AG08395 (cell line): ENCODE data around the gene IGFBP7.

Experiments
- DNase-seq: peaks from one replicate; pipeline ENCODE4 v3.0.0; 2012; ENCODE audit warnings: mixed read lengths, low spot score

IGFBP7 gene

DNA sequence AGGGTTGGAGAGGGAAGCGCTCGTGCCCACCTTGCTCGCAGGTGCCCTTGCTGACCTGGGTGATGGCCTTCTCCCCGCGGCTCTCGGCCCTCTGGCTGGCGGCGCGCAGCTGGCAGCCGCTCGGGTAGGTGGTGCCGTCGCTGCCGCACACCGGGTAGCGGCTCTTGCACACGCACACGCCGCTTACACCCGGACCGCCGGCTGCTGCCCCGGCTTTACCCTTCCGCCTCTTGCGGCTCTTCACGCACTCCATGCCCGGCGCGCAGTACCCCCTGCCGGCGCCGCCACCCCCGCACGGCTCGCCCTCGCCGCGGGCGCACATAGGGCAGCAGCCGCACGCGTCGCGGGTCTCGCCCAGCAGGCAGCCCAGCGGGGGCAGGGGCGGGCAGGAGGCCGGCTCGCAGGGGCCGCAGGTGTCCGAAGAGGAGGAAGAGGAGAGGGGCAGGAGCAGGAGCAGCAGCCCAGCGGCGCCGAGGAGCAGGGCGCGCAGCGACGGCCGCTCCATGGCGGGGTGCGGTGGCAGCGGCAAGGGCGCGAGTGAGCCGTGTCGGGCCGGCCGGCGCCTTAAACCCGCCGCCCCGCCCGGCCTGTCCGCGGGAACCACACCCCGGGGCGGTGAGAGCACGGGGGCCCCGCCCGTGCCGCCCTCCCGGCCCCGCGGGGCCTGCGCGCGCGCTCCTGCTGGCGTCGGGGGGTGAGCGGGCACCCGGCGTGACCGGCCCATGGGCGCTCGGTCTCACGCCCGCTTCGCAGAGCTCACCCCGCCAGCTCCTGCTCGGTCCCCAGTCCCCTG is at the start of gene IGFBP7:
Gene IGFBP7, minus strand, starts transcription at position 539 of the 793 bp plus-strand sequence. Its CDS starts 34 bp downstream, at position 505.
- DNase-seq, result peak; percentile 90

GRCh38 chr4:57159866-57160265 is 49.7 kb upstream of the IGFBP7 start:
- DNase-seq, result no peak

DNA sequence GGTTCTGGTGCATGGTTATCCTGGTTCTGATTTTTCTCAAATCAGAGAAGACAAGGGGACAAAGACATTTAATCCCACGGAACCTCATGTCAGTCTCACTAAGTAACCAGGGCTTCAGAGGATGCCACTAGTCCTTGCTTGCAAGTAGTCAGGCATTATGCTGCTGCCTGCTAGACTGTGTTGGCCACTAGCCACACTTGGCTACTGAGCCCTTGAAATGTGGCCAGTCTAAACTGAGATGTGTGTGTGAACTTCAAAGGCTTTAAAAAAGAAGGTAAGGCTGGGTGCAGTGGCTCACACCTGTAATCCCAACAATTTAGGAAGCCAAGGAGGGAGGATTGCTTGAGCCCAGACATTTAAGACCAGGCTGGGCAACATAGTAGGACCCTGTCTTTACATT is 48.6 kb upstream of the IGFBP7 start:
- no peak for DNase-seq

- DNase-seq, result no peak
Measured at GRCh38 chr4:57158221-57158620, 48.0 kb upstream of the IGFBP7 start.

DNA sequence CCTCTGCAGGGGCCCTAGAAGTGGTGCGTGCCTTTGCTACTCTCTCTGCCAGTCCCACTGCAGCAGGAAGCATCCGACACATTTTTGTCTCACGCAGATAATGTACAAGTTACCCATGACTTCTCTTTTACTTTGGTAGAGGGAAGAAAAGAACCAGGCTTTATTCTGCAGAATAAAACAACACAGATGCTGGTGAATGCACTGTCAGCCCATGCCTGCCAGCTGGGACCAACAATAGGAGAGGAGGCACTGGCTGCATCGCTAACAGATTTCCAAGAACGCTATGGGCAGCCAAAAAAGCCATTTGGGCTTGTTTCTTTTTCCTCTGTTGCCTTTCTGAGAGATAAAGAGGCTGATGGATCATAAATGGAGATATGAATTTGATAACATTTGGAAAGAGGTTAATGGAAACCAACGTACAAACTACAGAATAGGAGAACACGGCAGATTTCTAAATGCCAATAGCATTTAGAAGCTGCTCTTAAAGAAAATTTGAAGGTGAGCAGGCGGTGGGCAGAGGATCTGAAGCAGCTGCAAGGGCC is 47.5 kb upstream of the IGFBP7 start:
- no peak for DNase-seq

- DNase-seq, result no peak
Measured at GRCh38 chr4:57156242-57156990, 46.2 kb upstream of the IGFBP7 start.

DNA sequence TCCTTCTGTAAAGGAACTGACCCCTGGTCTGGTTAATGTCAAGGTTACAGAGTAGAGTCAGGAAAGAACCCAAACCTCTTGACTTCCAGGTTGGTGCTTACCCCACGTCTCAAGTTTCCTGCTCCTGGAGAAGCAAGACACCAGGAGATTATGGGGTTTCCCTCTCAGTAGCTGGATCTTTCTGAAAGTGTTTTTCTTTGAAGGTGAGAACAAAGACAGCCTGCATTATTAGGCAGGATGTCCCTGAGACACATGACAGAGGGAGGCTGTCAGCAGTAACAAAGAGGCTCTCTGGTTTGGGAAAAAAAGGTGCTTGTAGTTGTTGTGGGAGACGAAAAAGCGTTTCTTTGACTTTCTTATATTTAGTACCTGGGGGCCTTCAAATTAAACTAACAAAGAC is 44.7 kb upstream of the IGFBP7 start:
- no peak for DNase-seq

DNA sequence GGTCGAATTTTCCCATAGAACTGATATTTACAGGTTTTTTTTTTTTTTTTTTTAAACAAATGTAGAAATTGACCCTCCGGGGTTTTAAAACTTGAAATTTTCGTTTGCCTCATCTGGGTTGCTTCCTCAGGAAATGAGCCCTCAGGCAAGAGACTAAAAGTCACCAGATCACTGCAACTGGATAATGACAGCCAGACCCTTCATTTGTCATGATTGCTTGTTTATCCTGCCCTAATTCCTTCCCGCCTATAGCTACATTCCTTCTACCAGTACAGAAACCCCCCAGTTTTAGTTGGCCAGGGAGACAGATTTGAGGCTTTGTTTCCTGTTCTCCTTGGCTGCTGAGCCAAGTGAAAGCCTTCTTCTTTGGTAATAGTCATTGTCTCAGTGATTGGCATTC is 44.0 kb upstream of the IGFBP7 start:
- DNase-seq, result no peak

DNA sequence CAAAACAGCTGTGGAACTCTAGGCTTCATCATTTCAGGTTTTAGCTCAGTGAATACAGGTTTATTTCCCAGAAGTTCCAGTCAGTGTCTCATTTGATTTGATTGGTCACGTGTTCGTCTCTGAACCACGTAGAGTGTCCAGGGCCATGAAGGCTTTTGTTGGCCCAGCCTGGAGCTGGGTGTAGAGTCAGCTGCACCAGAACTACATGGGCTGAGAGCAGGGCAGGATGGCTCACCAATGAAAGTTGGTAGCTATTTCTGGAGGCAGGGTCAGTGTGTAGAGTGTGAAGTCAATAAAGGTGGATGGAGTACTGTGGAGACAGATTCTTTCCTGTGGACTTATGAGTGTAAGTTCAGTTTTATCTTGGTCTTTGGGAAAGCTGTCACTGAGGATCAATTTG is 43.0 kb upstream of the IGFBP7 start:
- no peak for DNase-seq

DNA sequence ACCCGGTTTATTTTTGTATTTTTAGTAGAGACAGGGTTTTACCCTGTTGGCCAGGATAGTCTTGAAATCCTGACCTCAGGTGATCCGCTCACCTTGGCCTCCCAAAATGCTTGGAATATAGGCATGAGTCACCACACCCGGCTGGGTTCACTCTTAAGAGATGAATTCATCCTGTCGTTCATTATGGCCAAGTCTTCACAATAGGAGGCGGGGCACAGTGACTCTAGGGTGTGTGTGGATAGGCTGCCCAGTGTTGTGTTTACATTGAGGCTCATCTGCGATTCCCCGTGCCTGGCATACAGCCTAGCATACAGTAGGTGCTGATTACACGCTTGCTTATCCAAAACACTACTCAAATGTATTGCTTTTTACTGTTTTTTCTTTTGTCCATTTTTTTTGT is 41.3 kb upstream of the IGFBP7 start:
- no peak for DNase-seq

DNA sequence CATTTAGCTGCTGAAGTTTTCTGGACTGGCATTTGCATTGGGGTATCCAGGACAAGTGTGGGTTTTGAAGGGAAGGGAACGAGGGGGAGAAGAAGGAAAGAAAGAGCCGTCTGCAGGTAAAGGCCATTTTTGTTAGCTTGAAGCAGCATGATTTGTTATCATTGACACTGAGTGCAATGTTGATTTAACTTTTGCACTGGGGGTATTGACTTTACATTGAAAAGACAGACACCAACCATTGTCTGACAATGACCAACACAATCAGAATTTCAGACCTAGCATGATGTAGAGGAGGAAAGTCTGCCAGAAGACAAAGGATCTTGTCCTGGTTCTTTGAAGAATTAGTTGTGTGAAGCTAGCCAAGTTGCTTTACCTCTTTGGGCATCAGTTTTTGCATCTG is 39.6 kb upstream of the IGFBP7 start:
- DNase-seq, result no peak

DNA sequence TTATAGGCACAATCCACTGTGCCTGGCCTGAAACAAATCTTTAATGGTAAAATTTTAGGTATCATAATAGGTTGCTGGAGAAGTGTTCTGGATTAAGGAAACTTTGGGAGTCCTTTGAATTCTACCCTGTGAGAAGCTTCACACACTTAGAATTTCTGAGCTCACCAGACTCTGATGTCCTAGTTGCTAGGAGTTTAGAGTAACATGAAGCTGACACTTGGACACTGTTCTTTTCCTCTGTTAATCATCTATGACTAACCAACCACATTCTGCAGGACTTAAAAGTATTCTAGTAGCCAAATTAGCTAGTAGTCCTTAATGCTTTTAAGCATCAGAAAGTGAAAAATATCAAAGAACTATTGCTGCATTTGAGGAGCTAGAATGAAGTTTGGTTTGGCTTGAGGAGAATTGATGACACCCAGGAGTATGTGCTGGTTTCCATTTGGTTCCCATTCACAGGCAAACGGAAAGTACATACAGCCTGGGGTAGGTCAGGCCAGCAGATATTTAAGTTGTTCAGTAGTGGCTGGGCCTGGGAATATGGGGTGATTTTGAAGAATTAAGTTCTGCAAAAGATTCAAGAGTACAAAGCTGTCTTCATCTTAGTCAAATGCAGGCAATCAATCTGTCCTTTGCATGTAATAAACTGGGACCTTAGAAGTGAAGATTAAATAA is 38.8 kb upstream of the IGFBP7 start:
- DNase-seq, result peak; percentile 77

GRCh38 chr4:57148177-57148576 is 38.0 kb upstream of the IGFBP7 start:
- DNase-seq, result no peak

DNA sequence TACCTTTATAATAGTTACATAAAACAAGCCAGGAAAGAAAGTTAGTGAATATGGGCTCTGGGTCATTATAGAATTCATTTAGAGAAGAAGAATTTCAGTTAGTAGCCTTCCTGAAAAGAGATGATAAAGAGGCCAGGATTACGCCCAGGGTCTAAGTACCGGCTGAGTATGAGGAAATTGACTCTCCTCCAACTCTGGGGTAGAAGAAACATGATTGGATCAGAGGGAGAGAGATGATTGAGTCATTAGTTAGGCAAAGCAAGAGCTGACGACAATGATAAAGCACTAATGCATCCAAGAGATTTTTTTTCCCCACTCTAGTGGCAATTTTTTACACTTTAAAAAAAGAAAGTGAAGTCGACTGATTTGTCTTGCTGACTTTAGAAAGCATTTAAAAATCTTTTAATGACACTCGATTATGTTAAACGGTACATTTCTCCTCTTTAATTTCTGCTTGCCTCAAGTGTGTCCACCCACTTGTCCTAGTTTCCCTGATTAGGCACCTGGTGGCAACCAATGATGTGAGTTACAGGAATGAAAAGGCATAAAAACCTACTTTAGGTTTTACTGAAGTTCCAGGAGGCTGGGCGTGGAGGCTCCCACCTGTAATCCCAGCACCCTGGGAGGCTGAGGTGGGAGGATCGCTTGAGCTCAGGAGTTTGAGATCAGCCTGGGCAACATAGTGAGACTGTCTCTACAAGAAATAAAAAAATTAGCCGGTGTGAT is 37.3 kb upstream of the IGFBP7 start:
- peak; percentile 50 for DNase-seq

DNA sequence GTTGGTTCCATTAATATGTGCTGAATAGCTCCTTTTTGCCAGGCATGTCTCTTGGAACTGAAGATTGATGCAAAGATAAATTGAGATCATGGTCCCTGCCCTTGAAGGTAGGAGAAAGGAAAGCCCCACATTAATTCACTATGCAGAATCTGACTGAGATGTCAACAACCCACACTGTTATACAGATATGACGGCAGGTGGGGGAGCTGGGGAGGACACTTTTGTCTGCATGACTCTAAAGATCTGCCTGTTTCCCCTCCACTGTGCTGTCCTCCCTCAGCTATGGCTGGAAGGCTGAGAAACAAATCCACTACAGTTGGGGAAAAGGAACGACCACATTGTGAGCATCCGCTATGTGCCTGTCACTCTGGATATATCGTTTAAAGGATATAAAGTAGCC is 36.3 kb upstream of the IGFBP7 start:
- DNase-seq, result no peak

- no peak for DNase-seq
Measured at GRCh38 chr4:57144466-57144865, 34.3 kb upstream of the IGFBP7 start.

DNA sequence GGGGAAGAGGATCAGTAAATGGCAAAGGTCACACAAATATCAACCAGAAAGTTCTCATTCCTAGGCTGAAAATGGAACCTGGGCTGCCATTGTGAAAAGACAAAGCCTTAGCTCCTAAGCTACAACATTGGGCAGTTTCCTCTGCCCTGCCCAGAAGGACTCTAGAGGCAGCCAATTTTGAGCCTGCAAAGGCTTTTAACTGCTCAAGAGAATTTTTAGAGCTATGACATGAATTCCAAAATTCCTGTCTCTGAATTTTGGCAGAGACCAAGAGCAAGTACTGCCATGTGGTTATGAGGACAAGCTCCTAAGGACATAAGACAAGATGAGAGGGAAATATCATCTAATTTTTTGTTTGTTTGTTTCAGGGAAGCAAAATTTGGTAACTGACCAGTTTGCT is 29.6 kb upstream of the IGFBP7 start:
- DNase-seq, result peak; percentile 5

DNA sequence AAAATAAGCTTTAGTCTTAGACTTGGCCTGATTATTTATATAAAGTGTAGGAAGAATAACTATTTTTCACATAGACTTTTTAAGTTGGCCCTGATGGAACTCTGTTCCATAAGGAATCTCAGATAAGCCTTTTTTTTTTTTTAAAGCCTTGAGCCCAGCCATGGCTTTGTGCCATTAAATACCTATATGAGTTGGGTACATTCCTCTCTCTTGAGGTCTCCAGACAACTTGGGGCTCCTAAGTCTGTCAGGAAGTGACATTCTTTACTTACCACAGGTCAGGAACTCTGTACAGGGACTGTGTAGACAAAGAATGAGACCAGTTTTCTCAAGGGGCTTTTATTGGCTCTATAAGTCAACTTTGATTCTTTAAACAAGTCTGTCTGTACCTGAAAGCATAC is 27.1 kb upstream of the IGFBP7 start:
- no peak for DNase-seq

GRCh38 chr4:57136281-57136680 is 26.1 kb upstream of the IGFBP7 start:
- peak; percentile 50 for DNase-seq

DNA sequence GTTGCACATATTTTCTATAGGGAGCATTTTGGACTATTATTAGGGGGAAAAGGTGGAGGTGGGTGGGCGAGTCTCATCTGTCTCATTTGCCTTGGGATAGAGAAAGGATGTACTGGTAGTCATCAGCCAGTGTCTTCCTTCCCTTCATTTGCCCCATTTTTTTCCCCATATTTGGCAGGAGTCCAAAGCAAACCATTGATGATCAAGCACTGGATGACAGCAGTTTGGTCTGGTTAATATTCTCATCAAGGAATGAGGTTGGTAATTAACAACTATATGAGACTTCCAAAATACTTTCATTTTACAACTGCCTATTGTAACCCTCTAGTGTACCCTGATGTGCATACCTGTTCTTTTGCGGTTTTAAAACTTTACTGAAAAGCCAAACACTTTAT is 22.6 kb upstream of the IGFBP7 start:
- no peak for DNase-seq

DNA sequence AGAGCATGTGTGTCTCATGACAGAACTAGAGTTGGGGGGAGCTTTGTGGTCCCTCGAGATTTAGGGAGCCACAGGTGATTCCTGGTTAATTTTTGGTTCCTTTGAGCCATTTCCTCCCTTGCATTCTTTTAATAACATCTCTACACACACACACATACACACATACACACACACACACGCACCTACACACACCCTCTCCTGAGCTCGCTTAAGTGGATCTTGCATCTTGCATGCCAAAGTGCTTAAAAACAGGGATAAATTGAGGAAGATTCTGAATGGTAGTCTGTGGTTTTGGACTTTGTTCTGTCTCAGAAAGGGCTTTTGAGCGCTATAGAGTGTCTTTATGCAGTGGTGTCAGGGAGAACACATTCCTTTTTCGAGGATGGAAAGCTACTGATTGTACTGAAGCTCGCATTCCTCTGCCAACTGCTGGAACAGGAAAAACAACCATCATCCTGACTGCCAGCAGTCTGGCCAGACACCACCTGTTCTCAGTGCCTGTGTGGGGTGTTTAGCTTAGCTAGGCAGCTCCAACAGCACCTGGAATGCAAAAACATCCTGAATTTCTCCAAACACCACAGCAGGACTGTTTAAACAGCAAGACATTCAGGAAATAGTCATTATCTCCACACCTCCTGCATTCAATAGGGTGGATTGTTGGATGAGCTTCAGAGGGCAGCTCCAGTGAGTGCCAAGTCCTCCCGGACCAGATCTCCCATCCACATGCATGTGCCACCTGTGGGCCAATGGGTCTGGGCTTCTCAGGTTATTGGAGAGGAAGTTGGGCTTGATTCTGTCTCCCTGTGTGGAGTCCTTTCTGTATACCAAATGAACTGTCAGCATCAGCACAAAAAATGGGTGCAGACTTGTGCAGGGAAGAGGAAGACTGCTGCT is 21.9 kb upstream of the IGFBP7 start:
- DNase-seq, result peak; percentile 12
